Parathyroid adenoma (tissue), 2 donors: ENCODE data around the gene EXOC4.

Source experiments
- H2AFZ ChIP-seq: fragments of 300-600 bp; sonication (generic); one replicate; pipeline ENCODE4 v1.7.0; 2017; ENCODE audit warnings: antibody characterized with exemption, mild to moderate bottlenecking
- H3K27ac ChIP-seq: fragments of 300-600 bp; sonication (generic); one replicate; pipeline ENCODE4 v1.7.0; 2017
- H3K27me3 ChIP-seq: fragments of 300-600 bp; sonication (generic); one replicate; pipeline ENCODE4 v1.7.0; 2017; ENCODE audit warnings: low read length; ENCODE audit not compliant: control insufficient read depth, insufficient read depth
- H3K36me3 ChIP-seq: fragments of 300-600 bp; sonication (generic); one replicate; pipeline ENCODE4 v1.7.0; 2017; ENCODE audit warnings: low read length; ENCODE audit not compliant: control insufficient read depth, insufficient read depth
- H3K4me1 ChIP-seq: fragments of 300-600 bp; sonication (generic); one replicate; pipeline ENCODE4 v1.7.0; 2017; ENCODE audit warnings: control low read depth
- H3K4me2 ChIP-seq: fragments of 300-600 bp; sonication (generic); one replicate; pipeline ENCODE4 v1.7.0; 2017; ENCODE audit warnings: low read length
- H3K4me3 ChIP-seq: fragments of 300-600 bp; sonication (generic); one replicate; pipeline ENCODE4 v1.7.0; 2017; ENCODE audit warnings: low read depth, low read length
- H3K79me2 ChIP-seq: fragments of 300-600 bp; sonication (generic); one replicate; pipeline ENCODE4 v1.7.0; 2017; ENCODE audit warnings: control low read depth
- H3K9ac ChIP-seq: fragments of 300-600 bp; sonication (generic); one replicate; pipeline ENCODE4 v1.7.0; 2017; ENCODE audit warnings: mild to moderate bottlenecking
- H3K9me3 ChIP-seq: fragments of 300-600 bp; sonication (generic); one replicate; pipeline ENCODE4 v1.7.0; 2017; ENCODE audit warnings: low read length; ENCODE audit not compliant: control insufficient read depth
- CTCF ChIP-seq: fragments of 300-600 bp; sonication (generic); IDR thresholded peaks from one replicate; pipeline ENCODE4 v1.7.0; 2017; ENCODE audit warnings: antibody characterized with exemption, mild to moderate bottlenecking
- donor health status: primary hyperparathyroidism.

The EXOC4 gene

DNA sequence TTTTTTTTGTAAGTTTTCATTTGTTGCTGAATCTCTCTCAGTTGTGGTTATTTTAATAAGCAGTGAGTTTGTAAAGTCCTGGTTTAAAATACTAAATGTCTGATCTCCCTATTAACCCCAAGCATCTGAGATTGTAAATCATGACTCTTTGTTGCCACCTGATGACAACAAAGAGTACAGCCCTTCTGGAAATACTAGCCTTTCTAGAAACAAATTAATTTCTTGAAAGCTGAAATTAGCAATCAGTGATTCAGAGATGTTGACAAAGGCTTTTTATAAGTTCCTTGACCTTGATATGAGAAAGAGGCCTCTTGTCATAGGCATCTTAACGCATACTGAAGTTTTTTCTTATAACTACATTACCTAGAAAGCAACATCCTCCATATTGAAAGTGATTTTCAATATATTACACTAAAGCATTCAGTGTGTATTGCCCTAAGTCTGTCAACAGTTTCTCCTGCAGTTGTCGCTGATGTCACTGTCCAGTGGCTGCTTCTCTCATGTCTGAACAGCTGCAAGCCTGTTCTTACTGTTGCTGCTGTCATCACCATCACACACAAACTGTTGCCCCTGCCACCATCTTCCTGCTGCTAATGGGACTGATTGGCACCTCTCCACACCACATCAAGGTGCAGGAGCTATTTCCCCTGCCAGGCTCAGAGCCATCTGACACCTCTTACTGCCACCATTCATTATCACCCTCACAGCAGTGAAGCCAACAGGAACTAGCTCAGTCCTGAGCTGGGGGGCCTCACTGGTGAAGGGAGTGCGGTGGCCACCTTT is 779.1 kb downstream of the EXOC4 start:
- Histone ChIP-seq H3K4me3 (no peak overlapping the region), H2AFZ (no peak overlapping the region), H3K79me2 (no peaks in the 10 kb centered on the region), H3K4me2 (no peak overlapping the region), H3K9me3 (no peaks in the 10 kb centered on the region), H3K9ac (no peak overlapping the region), H3K4me1 (no peaks in the 10 kb centered on the region), H3K36me3 (no peaks in the 10 kb centered on the region), H3K27me3 (no peaks in the 10 kb centered on the region), H3K27ac (no peak overlapping the region)
- no peak for TF ChIP-seq CTCF

DNA sequence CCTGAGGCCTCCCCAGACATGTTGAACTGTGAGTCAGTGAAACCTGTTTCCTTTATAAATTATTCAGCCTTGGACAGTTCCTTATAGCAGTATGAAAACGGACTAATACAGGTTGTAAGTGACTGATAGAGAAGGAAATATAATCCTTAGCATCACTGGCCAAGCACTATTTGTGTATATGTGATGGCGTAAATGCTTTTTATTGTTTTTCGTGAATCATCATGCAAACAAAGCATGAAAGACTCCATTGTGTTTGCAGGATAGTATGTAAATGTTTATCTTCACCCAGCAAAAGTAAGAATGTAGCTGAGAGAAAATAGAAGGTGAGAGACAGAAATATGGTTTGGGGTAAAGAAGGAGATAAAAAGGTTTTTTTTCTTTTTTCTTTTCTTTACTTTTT is 781.8 kb downstream of the EXOC4 start:
- Histone ChIP-seq H3K36me3 (no peaks in the 10 kb centered on the region), H3K9me3 (no peaks in the 10 kb centered on the region), H3K27me3 (no peaks in the 10 kb centered on the region), H3K4me1 (no peaks in the 10 kb centered on the region), H2AFZ (no peak overlapping the region), H3K79me2 (no peaks in the 10 kb centered on the region), H3K4me3 (no peak overlapping the region), H3K27ac (no peak overlapping the region), H3K9ac (no peak overlapping the region), H3K4me2 (no peak overlapping the region)
- TF ChIP-seq CTCF: no peak

DNA sequence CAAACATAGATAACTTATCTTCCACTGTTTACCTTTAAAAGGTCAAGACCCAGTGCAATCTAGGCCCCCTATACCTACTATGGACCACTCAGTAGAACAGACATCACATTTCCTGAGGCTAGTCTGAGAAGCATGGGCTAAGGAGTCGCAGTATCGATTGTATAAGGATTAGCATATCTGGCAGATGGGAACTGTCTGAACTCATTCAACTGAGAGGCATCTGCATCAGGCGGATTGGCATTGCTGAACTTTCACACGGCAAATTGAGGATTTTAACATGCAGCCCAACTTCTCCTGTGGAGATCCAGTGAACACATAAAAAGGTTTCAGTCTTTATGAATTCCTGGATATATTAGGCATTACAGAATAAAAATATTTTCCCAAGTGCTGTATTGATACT is 785.1 kb downstream of the EXOC4 start:
- Histone ChIP-seq H3K4me1 (no peaks in the 10 kb centered on the region), H2AFZ (no peak overlapping the region), H3K79me2 (no peaks in the 10 kb centered on the region), H3K9ac (no peak overlapping the region), H3K4me3 (no peak overlapping the region), H3K27ac (no peak overlapping the region), H3K36me3 (no peaks in the 10 kb centered on the region), H3K9me3 (no peaks in the 10 kb centered on the region), H3K27me3 (no peaks in the 10 kb centered on the region), H3K4me2 (no peak overlapping the region)
- TF ChIP-seq CTCF: no peak

GRCh38 chr7:134040988-134041387 is 788.1 kb downstream of the EXOC4 start:
- no peak overlapping the region for H2AFZ ChIP-seq
- no peaks in the 10 kb centered on the region for H3K79me2 ChIP-seq
- H3K4me2 ChIP-seq: no peak overlapping the region
- peaks cover 4% of the 10 kb centered on the region for H3K4me1 ChIP-seq
- no peak overlapping the region for H3K4me3 ChIP-seq
- H3K27me3 ChIP-seq: no peaks in the 10 kb centered on the region
- no peaks in the 10 kb centered on the region for H3K36me3 ChIP-seq
- H3K9ac ChIP-seq: no peak overlapping the region
- TF ChIP-seq CTCF: no peak
- no peak overlapping the region for H3K27ac ChIP-seq
- H3K9me3 ChIP-seq: no peaks in the 10 kb centered on the region

- Histone ChIP-seq H3K27ac (no peak overlapping the region), H2AFZ (no peak overlapping the region), H3K27me3 (no peaks in the 10 kb centered on the region), H3K9me3 (no peaks in the 10 kb centered on the region), H3K79me2 (no peaks in the 10 kb centered on the region), H3K4me2 (no peak overlapping the region), H3K4me3 (no peak overlapping the region), H3K36me3 (no peaks in the 10 kb centered on the region), H3K4me1 (peaks cover 4% of the 10 kb centered on the region), H3K9ac (no peak overlapping the region)
- TF ChIP-seq CTCF: no peak
Measured at GRCh38 chr7:134041477-134041876, 788.6 kb downstream of the EXOC4 start.
